DMS53 (cell line): ENCODE measurements around the gene MDFI.

Source experiments
- DNase-seq: peaks from one replicate; lab custom pipeline; 2025; lab: John Stamatoyannopoulos, UW

The MDFI gene, protein sequence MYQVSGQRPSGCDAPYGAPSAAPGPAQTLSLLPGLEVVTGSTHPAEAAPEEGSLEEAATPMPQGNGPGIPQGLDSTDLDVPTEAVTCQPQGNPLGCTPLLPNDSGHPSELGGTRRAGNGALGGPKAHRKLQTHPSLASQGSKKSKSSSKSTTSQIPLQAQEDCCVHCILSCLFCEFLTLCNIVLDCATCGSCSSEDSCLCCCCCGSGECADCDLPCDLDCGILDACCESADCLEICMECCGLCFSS

DNA sequence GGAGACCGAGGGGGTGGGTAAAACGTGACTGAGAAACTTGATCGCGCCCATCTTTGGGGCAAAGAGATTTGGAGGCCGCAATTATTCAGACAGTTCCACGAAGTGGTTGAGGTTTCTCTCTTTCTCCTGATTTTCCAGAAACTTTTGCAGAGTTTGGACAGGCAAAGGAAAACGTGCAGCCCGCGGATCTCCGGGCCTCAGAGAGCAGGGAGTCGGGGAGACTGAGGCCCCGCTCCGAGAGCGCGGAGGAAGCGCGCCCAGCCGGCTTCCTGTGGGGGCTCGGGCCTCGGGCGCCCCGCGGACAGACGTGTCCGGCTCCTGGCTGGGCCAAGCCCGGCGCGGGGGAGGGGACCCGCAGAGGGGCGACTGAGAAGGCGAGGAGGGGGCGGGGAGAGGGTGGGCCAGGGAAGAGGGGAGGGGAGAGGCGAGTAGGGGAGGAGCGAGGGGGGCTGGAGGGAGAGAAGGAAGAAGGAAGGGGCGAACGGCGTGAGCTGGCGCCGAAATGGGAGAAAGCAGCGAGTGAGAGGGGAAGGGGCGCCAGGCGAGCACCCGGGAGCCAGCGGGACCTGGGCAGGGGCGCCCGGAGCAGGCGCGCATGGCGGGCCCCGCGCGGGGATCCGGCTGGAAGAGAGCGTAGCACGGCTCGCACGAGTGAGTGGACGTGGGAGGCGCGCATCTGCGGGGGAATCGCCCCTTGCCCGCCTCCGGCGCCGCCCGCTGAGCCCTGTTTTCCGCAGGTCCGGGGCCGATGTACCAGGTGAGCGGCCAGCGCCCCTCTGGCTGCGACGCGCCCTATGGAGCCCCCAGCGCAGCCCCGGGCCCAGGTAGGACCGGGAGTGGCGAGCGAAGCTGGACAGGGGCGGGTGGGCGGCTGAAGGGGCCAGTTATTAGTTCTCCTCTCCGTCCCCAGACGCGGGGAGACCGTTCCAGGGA lies at the start of gene MDFI:
MDFI (plus strand) TSS at position 467 of the 933 bp plus-strand sequence; CDS start at position 749, 282 bp downstream.
- peak; percentile 49 for DNase-seq

DNA sequence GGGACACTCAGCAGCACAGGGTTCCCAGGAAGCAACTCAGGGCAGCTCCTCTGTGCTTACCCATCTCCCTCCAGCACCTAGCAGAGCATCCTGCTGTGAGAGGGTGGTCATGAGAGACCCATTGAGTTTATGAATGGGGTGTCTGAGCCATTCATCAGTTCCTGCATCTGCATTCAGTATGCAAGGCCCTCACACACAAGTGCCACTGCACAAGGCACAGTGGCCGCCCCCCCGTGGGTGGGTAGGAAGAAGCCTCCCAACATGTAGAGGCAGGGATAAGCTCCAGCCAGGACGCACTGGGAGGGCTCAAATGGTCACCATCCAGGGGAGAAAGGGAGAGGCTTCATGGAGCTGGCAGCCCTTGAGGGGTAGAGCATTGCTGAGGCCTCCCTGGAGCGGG lies 49.0 kb upstream of the MDFI start:
- DNase-seq: no peak

DNA sequence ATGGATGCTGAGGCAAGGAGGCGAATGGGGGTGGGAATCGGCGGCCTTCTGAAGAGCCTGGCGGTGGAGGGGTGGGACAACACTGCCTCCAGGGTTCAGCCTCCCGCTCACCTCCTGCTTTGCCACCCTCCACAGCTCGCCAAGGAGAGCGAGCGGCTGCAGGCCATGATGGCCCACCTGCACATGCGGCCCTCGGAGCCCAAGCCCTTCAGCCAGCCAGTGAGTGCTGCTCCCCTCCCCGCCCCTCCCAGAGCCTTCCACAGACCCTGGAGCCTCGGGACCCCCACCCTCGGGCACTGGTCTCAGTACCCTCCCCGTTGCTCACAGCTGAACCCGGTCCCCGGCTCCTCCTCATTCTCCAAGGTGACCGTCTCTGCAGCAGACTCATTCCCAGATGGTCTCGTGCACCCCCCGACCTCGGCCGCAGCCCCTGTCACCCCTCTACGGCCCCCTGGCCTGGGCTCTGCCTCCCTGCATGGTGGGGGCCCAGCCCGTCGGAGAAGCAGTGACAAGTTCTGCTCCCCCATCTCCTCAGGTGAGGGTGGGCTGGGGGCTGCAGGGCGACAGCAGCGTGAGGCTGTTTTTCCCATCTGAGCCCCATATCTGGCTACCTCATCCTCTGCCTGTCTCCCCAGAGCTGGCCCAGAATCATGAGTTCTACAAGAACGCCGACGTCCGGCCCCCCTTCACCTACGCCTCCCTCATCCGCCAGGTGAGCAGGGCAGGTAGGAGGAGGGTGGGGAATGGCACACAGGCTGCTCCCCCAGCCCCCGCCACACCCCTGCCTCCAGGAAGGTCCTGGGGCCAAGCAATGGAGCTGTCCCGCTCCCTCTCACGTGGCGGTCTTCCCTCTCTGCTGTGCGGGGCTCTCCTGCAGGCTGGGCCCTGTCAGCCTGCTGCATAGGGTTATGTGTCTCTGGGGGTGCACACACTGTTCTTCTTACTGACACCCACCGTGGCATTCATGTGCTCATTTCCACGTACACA lies 48.3 kb upstream of the MDFI start:
- DNase-seq: no peak

DNA sequence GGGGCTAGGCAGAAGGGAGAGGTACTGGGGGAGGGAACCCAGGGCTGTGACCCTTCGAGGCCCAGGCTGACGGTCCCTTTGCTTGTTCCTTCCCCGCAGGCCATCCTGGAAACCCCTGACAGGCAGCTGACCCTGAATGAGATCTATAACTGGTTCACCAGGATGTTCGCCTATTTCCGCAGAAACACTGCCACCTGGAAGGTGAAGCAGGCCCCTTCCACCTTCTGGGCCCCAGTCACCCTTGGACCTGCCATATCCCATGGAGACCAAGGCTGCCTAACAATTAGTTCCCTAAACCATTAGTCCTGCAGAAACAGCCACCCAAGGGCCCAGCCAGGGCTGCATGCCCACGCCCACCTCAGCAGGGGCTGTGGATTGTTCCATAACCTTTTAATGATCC lies 47.1 kb upstream of the MDFI start:
- DNase-seq: no peak

DNA sequence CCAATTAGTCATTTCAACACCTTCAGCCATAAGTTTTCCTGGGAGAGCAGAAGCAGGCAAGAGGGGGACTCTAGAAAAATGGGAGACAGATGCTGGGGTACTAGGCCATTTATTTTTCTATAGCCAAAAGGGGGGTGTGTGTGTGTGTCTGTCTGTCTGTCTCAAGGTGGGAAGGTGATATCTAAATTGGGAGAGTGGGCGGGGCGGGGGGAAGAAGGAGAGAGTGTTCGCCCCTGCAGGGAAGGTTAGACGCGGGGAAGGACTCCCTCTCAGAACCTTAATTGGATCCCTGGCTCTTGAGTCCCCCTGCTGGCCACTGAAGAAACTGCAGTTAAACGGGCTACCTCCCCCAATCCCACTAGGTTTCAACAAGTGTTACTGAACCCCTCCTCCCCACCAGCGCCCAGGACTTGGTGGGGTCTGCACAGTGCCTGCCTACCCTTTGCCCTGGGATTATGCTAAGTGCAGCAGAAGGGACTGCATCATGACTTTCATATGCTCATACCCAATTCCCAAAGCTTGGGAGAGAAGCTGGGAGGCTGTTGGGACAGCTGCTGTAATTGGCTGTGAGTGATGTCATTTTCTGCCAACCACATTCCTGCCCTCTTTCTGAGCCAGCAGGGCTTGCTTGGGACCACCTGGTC lies 46.3 kb upstream of the MDFI start:
- peak; percentile 69 for DNase-seq

DNA sequence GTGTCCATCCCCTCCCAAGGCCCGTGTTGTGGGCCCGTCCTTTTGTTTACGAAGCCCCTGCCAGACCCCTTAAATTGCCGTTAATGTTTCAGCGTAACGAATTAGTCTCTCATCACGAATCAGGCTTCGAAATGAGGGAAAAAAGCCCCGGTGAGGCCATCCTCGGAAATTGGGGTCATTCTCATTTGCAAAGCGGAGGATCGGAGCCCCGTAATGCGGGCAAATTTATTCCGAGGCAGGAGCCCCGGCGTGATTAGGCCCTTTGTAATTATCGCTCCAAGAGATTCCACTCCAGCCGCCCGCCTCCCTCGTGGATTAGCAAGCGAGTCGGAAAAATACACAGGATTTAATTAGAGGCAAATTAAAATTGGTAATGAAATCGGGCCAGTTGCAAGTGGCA lies 44.9 kb upstream of the MDFI start:
- DNase-seq: no peak

DNA sequence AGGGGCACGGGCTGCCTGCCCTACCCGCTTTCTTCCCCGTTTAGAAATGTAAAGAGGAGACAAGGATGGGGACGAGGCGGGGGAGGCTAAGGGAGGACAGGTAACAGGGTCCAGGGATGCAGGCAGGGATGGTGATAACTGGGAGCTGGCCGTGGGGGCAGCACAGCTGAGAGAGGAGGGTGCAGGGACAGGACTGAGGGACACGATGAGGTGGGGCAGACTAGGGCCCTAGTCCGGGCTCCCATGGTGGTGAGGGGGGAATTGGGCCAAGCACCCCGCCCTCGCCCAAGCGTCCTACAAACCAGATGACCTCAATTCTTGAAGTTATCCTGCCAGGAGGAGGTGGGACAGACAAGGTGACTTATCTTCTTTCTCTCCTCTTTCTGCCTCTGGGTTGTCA lies 44.4 kb upstream of the MDFI start:
- DNase-seq: no peak

DNA sequence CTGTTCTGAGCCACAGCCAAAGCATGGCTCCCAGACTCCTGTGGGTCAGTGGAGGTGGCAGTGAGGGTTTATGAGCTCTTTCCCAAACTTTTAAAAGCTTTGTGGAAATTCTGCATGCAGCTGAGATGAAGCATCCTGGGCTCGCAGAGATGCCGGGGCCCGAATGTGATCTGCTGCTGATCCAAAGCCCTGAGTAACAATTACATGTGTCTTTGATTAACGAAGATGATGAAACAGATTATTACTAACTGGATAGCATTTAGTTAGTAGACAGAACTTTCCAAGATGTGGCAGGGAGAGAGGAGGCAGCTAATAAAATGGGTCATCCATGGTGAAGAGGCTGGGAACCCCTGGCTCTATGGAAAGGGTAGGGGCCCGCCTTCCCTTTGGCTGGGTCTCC lies 43.9 kb upstream of the MDFI start:
- no peak for DNase-seq

DNA sequence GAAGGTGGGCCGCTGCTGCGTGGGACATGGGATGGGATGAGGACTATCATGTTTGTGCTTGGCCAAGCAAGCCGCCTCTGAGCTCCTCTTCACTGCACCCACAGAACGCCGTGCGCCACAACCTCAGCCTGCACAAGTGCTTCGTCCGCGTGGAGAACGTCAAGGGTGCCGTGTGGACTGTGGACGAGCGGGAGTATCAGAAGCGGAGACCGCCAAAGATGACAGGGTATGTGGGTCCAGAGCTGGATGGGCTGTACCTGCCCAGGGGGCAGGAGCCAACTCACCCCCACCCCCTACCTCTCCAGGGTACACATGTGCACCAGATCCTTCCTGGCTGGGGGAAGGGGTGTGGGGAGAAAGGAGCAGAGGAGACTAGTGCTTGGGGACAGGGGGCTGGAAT lies 43.5 kb upstream of the MDFI start:
- no peak for DNase-seq

DNA sequence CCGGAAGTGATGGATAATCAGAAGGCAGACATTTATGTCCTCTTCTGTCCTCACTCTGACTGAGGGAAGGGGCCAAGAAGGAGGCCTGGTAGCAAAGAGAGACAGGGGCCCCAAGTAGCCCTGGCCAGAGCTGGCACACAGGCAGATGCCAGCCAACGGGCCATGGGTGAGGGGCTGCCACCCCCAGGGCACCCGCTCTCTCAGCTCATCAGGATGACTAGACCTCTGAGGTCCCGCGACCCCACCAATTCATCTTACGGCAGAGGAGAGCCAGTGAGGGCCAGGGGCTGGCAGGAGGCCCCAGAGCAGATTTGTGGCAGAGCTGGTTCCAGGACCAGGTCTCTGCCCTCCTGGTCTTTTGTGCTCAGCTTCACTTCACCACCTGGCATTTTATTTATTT lies 43.1 kb upstream of the MDFI start:
- DNase-seq: no peak

DNA sequence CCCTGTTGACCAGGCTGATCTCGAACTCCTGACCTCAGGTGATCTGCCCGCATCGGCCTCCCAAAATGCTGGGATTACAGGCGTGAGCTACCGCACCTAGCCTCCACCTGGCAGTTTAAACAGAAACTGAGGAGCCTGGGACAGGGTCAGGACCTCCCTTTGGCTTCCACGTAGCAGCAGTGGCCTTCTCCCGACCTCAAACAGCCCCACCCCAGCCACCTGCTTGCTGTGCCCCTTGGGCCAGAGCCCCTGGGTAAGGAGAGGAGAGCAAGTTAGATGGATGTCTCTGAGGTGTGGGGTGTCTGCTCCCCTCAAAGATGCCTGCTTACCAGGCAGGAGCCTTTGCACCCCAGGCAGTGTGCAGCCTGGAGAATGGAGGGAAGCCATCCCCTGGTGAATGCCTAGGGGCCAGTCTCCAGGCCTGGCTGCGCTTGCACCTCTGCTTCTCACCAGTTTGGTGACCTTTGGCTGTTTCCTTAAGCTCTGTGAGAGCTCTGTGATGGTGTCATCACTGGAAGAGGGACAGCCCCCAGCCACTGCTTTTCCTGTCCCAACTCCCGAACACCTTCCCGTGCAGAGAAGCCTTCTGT lies 42.1 kb upstream of the MDFI start:
- no peak for DNase-seq

DNA sequence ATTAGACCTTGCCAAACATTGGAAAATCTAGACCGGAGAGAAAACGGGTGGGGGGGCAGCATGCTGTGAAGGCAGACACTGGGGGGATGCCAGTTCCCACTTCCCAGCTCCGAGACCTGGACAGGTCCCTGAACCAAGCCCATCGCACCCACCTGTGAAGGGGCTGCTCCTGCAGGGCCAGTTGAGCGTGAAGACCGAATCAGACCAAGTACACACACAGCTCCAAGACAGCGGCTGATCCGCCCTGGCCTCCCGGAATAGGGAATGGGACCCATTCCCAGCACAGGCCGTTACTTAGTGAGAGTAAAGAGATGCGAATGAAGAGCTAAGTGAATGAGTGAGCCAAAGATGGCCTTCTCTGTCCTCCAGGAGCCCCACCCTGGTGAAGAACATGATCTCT lies 41.5 kb upstream of the MDFI start:
- DNase-seq: no peak

DNA sequence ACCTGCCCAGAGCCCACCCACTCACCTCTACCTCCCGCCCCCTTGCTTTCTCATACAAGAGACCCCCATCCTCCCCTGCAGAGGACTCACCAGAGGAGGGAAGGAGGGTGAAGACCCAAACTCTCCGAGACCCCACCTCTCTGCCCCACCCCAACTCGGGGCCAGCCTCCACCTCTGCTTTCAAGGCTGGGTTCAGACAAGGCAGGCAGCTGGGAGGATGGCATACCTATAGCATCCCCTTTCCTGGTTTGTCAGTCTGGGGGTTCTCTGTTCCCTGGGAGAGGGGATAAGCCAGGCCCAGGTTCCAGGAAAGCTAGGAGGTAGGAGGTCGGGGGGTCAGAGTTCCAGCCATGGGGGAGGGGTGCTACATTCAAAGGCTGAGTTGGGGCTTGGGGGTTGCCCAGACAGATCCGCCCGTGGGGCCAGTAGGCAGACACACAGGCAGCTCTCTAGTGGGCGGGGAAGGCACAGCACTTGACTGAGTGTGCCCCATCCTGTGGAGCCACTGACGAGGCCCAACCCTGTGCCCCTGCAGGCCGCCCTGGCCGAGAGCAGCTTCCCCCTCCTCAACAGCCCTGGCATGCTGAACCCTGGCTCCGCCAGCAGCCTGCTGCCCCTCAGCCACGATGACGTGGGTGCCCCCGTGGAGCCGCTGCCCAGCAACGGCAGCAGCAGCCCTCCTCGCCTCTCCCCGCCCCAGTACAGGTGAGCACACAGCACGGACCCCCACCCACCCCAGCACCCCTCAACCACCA lies 40.8 kb upstream of the MDFI start:
- no peak for DNase-seq

DNA sequence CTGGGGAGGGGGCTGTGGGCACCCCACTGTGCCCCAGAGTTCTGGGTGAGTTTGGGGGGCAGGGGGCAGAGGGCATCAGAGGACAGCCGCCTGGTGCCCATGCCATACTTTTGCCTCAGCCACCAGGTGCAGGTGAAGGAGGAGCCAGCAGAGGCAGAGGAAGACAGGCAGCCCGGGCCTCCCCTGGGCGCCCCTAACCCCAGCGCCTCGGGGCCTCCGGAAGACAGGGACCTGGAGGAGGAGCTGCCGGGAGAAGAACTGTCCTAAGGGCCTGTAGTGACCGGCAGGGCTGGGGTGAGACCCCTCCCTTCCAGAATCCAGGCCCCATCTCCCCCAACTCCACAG lies 39.6 kb upstream of the MDFI start:
- DNase-seq: no peak

DNA sequence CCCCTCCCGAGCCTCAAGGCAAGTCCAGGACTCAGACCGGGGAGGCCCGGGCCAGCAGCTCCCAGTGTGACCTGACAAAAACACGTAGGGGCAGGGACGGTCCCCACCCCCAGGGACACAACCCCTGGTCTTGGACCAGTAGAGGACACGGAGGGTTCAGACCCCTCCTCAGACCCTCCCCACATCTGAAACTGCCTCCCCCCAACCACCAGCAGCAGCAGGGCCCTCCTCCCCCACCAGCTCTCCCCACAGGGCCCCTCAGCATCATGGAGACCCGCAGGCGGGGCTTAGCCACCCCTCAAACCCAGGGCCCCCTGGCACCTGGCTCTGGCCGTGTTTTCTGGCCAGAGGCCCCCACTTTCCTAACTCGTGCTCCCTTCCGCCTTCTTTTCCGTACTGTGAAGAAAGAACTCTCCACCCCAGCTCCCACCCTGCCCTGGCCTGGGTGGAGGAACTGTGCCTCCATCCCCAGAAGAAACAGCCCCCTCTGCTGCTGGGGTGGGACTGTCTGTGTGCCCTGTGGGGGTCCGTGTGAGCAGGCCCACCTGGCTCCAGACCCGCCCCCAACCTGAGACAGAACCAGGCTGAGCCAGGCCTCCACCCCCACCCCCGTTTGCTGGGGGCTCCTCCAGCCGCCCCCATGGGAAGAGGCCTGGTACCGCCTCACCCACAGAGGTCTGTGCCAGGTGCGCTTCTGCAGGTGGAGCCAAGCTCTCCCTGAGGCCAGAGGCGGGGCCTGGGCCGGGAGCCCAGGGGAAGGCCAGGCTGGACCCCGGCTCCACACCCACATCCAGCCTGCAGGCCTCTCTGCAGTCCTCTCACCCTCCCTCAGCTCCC lies 39.0 kb upstream of the MDFI start:
- peak; percentile 27 for DNase-seq

DNA sequence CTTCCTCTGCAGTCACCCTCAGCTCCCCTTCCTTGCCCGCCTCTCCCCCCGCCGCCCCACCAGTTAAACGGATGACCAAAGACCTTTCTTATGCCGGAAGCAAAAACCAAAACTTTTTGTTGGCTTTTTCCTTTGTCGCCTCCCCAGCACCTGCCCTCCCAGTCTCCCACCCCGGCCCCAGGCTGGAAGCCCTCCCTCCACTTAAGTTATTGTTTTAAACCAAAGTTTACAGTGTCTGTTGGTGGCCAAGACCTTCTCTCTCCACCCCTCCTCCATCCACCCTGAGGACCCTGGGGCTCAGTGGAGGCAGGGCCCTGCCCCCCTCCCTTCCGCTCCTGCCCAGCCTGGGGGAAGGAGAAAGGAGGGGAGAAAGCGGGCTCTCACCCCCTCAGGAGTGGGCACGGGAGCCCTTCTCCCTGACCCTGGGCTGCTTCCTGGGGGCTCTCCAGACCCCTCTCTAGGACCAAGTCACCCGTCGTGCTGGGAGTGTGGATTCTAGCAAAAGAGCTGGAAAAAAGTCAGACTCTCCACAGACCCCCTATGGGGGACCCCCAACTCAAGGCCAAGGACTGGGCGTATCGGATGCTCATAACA lies 38.3 kb upstream of the MDFI start:
- DNase-seq: no peak

DNA sequence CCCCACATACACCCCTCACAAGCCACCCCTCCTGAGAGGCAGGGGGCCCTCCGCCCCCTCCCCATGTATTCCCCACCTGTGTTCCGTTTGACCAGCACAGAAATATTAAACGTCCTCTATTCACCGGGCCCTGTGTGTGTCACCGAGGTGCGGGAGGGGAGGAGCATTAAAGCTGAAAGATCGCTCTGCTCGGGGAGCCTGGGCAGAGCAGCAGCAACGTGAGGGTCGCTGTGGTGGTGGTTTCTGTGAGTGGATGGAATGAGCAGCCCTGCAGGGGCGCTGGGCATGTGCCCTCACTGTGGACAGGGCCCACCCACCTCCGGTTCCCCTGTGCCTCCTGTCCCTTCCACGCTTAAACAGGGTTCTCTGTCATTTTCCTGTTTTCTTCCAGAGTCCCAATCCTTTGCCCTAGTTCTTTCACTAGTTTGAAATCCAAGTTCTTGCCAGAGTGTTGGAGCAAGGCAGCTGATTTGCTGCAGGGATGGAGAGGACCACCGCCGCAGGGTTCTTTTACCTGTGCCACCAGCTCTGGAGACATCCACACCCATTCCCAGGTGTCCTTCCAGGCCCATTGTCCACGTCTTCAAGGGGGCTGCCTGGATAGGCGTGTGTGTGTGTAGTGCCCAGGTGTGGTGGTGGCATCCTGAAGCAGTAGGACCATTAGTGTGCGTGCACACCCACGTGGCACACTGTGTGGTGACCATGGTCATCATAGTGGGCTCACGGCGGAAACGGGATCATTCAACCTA lies 37.6 kb upstream of the MDFI start:
- no peak for DNase-seq

DNA sequence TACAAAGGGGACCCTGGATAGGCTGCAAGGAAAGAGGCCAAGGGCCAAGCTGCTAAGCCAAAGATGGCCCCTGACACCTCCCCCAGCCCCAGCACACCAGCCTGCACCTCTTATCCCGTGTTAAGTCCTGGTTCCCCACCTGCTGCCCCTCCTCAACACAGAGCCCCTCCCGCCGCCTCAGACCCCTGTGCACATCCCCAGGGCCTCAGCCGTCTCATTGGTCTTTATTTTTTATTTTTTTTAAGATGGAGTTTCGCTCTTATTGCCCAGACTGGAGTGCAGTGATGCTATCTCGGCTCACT lies 37.1 kb upstream of the MDFI start:
- DNase-seq: no peak

DNA sequence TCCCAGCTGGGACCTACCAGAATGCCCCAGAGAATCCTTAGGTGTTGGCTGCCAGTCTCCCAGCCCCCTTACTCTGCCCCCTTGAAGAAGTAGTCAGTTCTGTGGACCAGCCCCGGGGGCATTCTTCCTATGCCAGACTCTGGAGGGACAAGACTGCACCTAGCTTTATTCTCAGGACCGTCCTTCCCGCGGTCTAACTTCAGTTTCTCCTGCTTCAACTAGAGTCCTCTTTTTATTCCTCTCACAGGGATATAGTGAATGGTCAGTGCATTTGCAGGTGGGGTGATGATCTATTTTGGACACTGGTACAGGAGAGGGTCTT lies 35.9 kb upstream of the MDFI start:
- no peak for DNase-seq
